Pancreas (tissue), 10 donors: ENCODE measurements around the gene LRSAM1. TPM values are rescaled to one million over a fixed set of nuclear protein-coding genes. Genes with fewer than 3 reads are reported as not detected.

Experiments used
- ATAC-seq, 4 donors: fragments of 200-7000 bp; cut with Tn5 transposase; one replicate each; pipeline versions ENCODE4 v1.8.0 to v1.9.1; 2020; ENCODE audit warnings: mild to moderate bottlenecking in 4 of 4, moderate library complexity in 4 of 4
- DNase-seq, 6 donors: peaks; one replicate each; pipeline ENCODE4 v3.0.0-alpha.2; 2020
- FAIRE-seq: peaks from 2 replicates; lab custom pipeline; 2012; peaks lifted over from hg19 to GRCh38; lab: Jason Lieb, UNC
- H3K27ac ChIP-seq, 4 donors: fragments of 200-600 bp; sonication (generic); 1 replicate in 3 of 4; 2 replicates in 1 of 4; pipeline versions ENCODE4 v1.5.0 to v1.8.0; 2020
- H3K27me3 ChIP-seq, 4 donors: fragments of 200-600 bp; one replicate each; pipeline ENCODE4 v1.8.0; 2021
- H3K36me3 ChIP-seq, 3 donors: fragments of 200-600 bp; sonication (generic) in 1 of 3; one replicate each; pipeline versions ENCODE4 v1.5.0 to v1.8.0; 2020 to 2021
- H3K4me1 ChIP-seq, 3 donors: fragments of 200-600 bp; one replicate each; pipeline ENCODE4 v1.8.0; 2021
- H3K4me3 ChIP-seq, 4 donors: fragments of 200-600 bp; sonication (generic) in 2 of 4; one replicate each; pipeline versions ENCODE4 v1.5.0 to v1.8.0; 2020 to 2021
- H3K9me3 ChIP-seq, 4 donors: fragments of 200-600 bp; one replicate each; pipeline ENCODE4 v1.8.0; 2021
- WGBS, 2 donors: extraction: QIAGEN DNeasy Blood & Tissue Kit; methylation state at CpG; one replicate each; pipeline ENCODE4 v1.1.7; 2013; 5-methylcytosine and 5-hydroxymethylcytosine counted together
- intact Hi-C, 3 donors: fragments of 100-400 bp; cut with DNase I; formaldehyde crosslinking; loops; one replicate each; pipeline versions ENCODE4 v1.11.1 to v1.14.2; 2022
- polyA plus RNA-seq, 2 donors: library from polyadenylated mRNA; stranded (reverse); fragments of 200-250 nt; gene quantifications; one replicate each; pipeline ENCODE4 v1.2.3, GENCODE V29; 2013
- total RNA-seq, 6 donors: library from RNA; stranded (reverse); fragmentation: NEBNext Ultra II Directional in 4 of 6; extraction: Animal tissue kit (Norgen Biotek cat#: 25700) in 4 of 6; gene quantifications; one replicate each; pipeline versions ENCODE4 v1.2.1 to v1.2.4, GENCODE V29; 2021 to 2023
- TF ChIP-seq, protein P1 (sequence below), 4 donors: fragments of 200-600 bp; sonication (generic) in 3 of 4; IDR thresholded peaks; one replicate each; pipeline versions ENCODE4 v1.5.0 to v1.8.0; 2021; ENCODE audit warnings: antibody characterized with exemption in 4 of 4
- donor health status: healthy with polysubstance abuse.
- donor health status: DM: no; HTN: no; CAD: no; lungs with moderate emphysema.
- donor health status: DM: no; HTN: no; CAD: no.
- donor health status: control.
- donor health status: control.
- donor health status: Bipolar disorder and iron deficiency.
- donor health status: DM: yes; HTN: yes; CAD: no.
- donor health status: DM: no; HTN: no; CAD: no.
- donor health status: DM: no; HTN: no; CAD: no.
- donor health status: DM: yes; HTN: yes; CAD: no.

Gene LRSAM1
- total and polyA plus RNA-seq, 8 donors = 4.3 to 24.9 (median 7.7) TPM

- TF ChIP-seq, protein P1, sequence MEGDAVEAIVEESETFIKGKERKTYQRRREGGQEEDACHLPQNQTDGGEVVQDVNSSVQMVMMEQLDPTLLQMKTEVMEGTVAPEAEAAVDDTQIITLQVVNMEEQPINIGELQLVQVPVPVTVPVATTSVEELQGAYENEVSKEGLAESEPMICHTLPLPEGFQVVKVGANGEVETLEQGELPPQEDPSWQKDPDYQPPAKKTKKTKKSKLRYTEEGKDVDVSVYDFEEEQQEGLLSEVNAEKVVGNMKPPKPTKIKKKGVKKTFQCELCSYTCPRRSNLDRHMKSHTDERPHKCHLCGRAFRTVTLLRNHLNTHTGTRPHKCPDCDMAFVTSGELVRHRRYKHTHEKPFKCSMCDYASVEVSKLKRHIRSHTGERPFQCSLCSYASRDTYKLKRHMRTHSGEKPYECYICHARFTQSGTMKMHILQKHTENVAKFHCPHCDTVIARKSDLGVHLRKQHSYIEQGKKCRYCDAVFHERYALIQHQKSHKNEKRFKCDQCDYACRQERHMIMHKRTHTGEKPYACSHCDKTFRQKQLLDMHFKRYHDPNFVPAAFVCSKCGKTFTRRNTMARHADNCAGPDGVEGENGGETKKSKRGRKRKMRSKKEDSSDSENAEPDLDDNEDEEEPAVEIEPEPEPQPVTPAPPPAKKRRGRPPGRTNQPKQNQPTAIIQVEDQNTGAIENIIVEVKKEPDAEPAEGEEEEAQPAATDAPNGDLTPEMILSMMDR (IDR thresholded peaks at IDR 0.05) = no peak
- 92 to 93% methylated on average over 9 to 10 of the region's 10 CpGs for WGBS, 2 donors
- no peak for DNase-seq
- Histone ChIP-seq H3K36me3 (peaks cover 0 to 9% (median 3%) of the 10 kb centered on the region in 3 donors), H3K27ac (no peak overlapping the region), H3K9me3 (no peaks in the 10 kb centered on the region), H3K27me3 (no peaks in the 10 kb centered on the region), H3K4me1 (peaks cover 11 to 16% (median 14%) of the 10 kb centered on the region in 3 donors), H3K4me3 (no peak overlapping the region)
- intact Hi-C loops = loop anchor here in 2 of 3 donors (10.0 kb wide), 1 partner anchor 243 kb away; the partner anchor contains the start of gene TOR2A (in 2 of the 2)
- FAIRE-seq = no peak
- ATAC-seq = no peak
Measured at GRCh38 chr9:127491516-127491915, 40.2 kb downstream of the LRSAM1 start.

GRCh38 chr9:127492616-127493015 lies 41.3 kb downstream of the LRSAM1 start:
- peaks cover 11 to 16% (median 14%) of the 10 kb centered on the region in 3 donors for H3K4me1 ChIP-seq
- H3K27ac ChIP-seq = no peak overlapping the region
- no peaks in the 10 kb centered on the region for H3K9me3 ChIP-seq
- WGBS, 2 donors = 88 to 92% methylated on average over 14 of the region's 14 CpGs
- peak in 1 of 6 donors; percentile 59 for DNase-seq
- intact Hi-C loops = loop anchor here in 2 of 3 donors (10.0 kb wide), 1 partner anchor 242 kb away; the partner anchor contains the start of gene TOR2A (in 2 of the 2)
- no peak for ATAC-seq
- peaks cover 0 to 6% (median 5%) of the 10 kb centered on the region in 3 donors for H3K36me3 ChIP-seq
- no peaks in the 10 kb centered on the region for H3K27me3 ChIP-seq
- H3K4me3 ChIP-seq = no peak overlapping the region
- FAIRE-seq = no peak
- TF ChIP-seq, protein P1 (IDR thresholded peaks at IDR 0.05) = no peak

DNA sequence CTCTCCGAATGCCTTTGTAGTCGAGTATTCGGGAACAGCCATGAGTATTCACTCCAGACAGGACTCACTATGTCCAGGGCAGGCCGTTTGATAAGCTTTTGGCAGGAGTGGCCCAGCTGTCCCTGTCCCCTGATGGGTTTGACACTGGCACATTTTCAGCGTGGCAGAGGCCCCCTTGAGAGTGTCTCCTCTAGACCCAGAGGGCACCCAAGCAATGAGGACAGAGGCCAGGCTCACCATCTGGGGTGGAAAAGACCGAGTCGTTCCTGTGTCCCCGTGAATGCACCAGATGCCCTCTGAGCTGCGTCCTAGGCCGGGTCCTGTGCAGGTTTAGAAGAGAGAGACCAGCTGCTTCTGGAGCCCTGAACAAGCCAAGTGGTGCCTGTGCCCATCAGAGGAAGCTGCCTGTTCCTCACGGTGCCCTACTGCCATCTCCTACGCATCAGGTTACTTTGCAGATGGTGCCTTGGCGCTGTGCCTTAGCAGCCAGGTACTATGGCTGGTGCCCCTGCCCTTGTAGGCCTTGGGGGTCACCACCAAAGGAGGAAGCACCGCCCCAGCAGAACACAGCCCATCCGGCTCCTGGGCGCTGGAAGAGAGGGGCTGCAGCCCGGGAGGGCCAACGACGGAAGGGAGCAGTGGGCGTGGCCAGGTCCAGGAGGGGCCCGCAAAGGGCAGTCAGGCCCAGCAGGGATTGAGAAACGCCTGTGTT lies 42.4 kb downstream of the LRSAM1 start:
- DNase-seq = peak in 3 of 6 donors; percentile 48 to 84 (median 52)
- H3K9me3 ChIP-seq = no peaks in the 10 kb centered on the region
- intact Hi-C loops = loop anchor here in 2 of 3 donors (10.0 kb wide), 1 partner anchor 241 kb away; the partner anchor contains the start of gene TOR2A (in 2 of the 2)
- peak in 2 of 4 donors; percentile 8 to 14 for ATAC-seq
- H3K27me3 ChIP-seq = no peaks in the 10 kb centered on the region
- H3K4me1 ChIP-seq = peaks cover 11 to 16% (median 14%) of the 10 kb centered on the region in 3 donors
- FAIRE-seq = no peak
- H3K36me3 ChIP-seq = peaks cover 0 to 6% (median 5%) of the 10 kb centered on the region in 3 donors
- H3K4me3 ChIP-seq = no peak overlapping the region
- H3K27ac ChIP-seq = peak overlapping the region in 2 of 4 donors; percentile 17 to 76
- TF ChIP-seq, protein P1 (IDR thresholded peaks at IDR 0.05) = no peak
- WGBS, 2 donors = 77 to 80% methylated on average over 22 of the region's 22 CpGs

- FAIRE-seq = no peak
- intact Hi-C loops = loop anchor here in 2 of 3 donors (10.0 kb wide), 1 partner anchor 240 kb away; the partner anchor contains the start of gene TOR2A (in 2 of the 2)
- Histone ChIP-seq H3K27me3 (no peaks in the 10 kb centered on the region), H3K4me1 (peaks cover 11 to 16% (median 14%) of the 10 kb centered on the region in 3 donors), H3K36me3 (peaks cover 0 to 5% (median 5%) of the 10 kb centered on the region in 3 donors), H3K4me3 (no peak overlapping the region), H3K9me3 (no peaks in the 10 kb centered on the region), H3K27ac (peak overlapping the region in 3 of 4 donors; percentile 17 to 76 (median 53))
- TF ChIP-seq, protein P1 (IDR thresholded peaks at IDR 0.05) = no peak
- peak; percentile 31 to 67 (median 56) for ATAC-seq
- WGBS, 2 donors = 29 to 31% methylated on average over 9 of the region's 9 CpGs
- DNase-seq = peak in 2 of 6 donors; percentile 20 to 45
Measured at GRCh38 chr9:127494304-127494702, 43.0 kb downstream of the LRSAM1 start.
